ENCODE measurements around the gene AFDN.

The AFDN gene

DNA sequence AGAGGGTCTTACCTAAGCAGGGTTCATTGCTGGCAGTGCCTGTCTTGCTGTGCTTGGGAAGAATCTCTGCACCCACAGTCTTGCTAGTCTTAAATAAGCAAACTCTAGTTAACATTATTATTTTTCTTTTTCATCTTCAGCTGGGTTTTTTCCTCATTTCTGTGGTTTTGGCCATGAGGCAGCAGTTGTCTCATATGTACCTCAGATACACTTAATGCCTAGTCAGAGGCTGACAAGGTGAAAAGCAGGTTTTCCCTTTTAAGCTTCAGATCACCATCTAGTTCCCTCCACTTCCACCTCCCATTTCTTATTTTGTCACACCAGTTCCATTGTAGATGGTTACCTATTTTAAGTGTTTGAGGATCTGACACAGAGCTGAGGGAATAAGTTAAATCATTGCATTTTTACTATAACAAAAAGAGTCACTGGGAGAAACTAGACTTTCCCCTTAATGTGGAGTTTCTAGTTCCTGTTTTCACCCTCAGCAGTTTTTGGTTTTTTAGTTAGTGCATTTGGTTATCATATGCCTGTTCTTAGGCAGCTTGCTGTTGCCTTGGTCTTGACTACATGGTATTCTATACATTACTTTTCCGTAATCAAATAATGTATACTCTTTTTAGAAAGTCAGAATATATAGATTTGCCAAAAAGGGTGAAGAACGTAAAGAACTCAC lies 46.0 kb downstream of the AFDN start:
- Histone ChIP-seq H3K4me3 (ENCODE audit: severe bottlenecking) (no peak overlapping the region), H3K36me3 (ENCODE audit: low read depth) (peaks cover 63% of the 10 kb centered on the region), H3K4me1 (ENCODE audit: insufficient read depth, poor library complexity, severe bottlenecking) (no peaks in the 10 kb centered on the region), H3K9me3 (ENCODE audit: severe bottlenecking) (no peaks in the 10 kb centered on the region), H3K27me3 (ENCODE audit: insufficient read depth, poor library complexity, severe bottlenecking) (no peaks in the 10 kb centered on the region), H3K27ac (ENCODE audit: poor library complexity, severe bottlenecking) (no peak overlapping the region)
- TF ChIP-seq, protein P1, sequence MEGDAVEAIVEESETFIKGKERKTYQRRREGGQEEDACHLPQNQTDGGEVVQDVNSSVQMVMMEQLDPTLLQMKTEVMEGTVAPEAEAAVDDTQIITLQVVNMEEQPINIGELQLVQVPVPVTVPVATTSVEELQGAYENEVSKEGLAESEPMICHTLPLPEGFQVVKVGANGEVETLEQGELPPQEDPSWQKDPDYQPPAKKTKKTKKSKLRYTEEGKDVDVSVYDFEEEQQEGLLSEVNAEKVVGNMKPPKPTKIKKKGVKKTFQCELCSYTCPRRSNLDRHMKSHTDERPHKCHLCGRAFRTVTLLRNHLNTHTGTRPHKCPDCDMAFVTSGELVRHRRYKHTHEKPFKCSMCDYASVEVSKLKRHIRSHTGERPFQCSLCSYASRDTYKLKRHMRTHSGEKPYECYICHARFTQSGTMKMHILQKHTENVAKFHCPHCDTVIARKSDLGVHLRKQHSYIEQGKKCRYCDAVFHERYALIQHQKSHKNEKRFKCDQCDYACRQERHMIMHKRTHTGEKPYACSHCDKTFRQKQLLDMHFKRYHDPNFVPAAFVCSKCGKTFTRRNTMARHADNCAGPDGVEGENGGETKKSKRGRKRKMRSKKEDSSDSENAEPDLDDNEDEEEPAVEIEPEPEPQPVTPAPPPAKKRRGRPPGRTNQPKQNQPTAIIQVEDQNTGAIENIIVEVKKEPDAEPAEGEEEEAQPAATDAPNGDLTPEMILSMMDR (IDR thresholded peaks at IDR 0.05; ENCODE audit: poor library complexity, severe bottlenecking): no peak
- DNase-seq (ENCODE audit: low spot score) (no peak), ATAC-seq (ENCODE audit: low read depth) (no peak)

DNA sequence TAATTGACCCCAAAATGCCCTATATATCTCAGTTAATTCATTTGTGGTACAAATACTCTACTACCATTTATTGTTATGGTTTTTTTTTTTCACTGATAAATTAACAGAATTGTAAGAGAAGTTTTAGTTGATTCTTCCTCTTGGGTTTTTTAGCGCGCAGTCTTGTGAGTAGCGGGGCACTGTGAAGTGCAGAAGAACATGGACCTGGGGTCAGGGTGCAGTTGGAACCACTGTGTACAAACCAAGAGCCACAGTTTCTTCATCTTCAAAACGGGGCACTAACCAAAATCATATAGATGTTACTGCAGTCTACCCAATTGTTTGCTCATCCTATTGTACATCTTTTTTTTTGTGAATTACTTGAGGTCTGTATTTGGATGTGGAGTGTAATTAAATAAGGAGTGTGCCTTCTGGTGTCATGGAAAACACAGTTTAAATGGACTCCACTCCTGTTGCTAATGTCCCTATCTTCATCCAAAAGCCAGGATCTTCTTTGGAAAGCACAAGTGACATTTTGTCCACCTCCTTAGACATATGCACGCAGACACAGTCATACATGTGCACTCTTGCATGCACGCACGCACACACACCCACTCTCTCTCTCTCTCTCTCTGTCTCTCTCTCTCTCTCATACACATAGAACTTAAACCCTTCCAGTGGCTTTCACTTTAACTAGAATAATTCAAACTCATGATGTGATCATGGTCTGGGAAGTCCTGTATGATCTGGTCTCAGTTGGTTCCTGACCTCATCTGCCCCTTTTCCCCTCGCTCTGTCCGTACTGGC lies 51.5 kb downstream of the AFDN start:
- DNase-seq (ENCODE audit: low spot score) (no peak), ATAC-seq (ENCODE audit: low read depth) (no peak)
- Histone ChIP-seq H3K27ac (ENCODE audit: poor library complexity, severe bottlenecking) (no peak overlapping the region), H3K36me3 (ENCODE audit: low read depth) (peaks cover 55% of the 10 kb centered on the region), H3K4me3 (ENCODE audit: severe bottlenecking) (no peak overlapping the region), H3K4me1 (ENCODE audit: insufficient read depth, poor library complexity, severe bottlenecking) (no peaks in the 10 kb centered on the region), H3K9me3 (ENCODE audit: severe bottlenecking) (no peaks in the 10 kb centered on the region), H3K27me3 (ENCODE audit: insufficient read depth, poor library complexity, severe bottlenecking) (no peaks in the 10 kb centered on the region)
- TF ChIP-seq, protein P1 (IDR thresholded peaks at IDR 0.05; ENCODE audit: poor library complexity, severe bottlenecking): no peak

DNA sequence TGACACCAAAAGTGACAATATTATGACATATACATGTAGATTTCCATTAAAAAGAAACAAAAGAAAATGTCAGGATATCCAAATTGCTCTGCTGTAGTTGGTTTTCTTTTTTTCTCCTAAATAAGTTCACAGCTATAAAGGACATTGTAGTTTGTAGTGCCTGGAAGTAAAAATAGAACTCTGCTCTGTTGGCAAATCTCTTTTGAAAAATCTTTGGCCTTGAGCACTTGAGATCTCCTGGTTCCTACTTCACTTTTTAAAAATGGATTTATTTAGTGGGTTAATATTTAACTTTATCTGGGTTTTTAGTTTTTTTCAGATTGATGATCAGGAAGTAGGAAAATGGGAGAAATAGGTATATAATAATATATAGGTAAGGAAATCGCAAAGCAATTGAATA lies 52.9 kb downstream of the AFDN start:
- no peak for ATAC-seq (ENCODE audit: low read depth)

DNA sequence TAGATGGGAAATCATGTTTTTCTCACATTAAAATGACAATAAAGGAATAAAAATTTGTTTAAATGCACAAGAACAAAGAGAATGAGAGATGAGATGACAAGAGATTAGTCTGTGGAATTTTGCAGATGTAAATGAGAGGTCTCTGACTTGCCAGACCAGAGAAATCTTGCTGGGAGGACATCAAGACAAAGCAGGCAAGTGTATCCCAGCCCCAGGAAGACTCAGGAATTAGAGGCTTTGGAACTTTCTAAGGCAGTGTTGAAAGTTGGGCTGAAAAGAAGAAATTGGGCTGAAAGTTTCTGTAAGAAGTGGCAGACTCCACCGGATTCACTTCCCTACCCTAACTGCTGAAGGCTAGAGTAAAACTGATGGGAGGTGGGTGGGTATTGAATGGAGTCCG lies 54.6 kb downstream of the AFDN start:
- Histone ChIP-seq H3K4me3 (ENCODE audit: severe bottlenecking) (no peak overlapping the region), H3K27me3 (ENCODE audit: insufficient read depth, poor library complexity, severe bottlenecking) (no peaks in the 10 kb centered on the region), H3K4me1 (ENCODE audit: insufficient read depth, poor library complexity, severe bottlenecking) (no peaks in the 10 kb centered on the region), H3K36me3 (ENCODE audit: low read depth) (peaks cover 42% of the 10 kb centered on the region), H3K27ac (ENCODE audit: poor library complexity, severe bottlenecking) (no peak overlapping the region), H3K9me3 (ENCODE audit: severe bottlenecking) (no peaks in the 10 kb centered on the region)
- TF ChIP-seq, protein P1 (IDR thresholded peaks at IDR 0.05; ENCODE audit: poor library complexity, severe bottlenecking): no peak
- ATAC-seq (ENCODE audit: low read depth) (no peak), DNase-seq (ENCODE audit: low spot score) (no peak)

More for the DNA sequence above, 52.9 kb downstream of the AFDN start:
- Histone ChIP-seq H3K27ac (ENCODE audit: poor library complexity, severe bottlenecking) (no peak overlapping the region), H3K36me3 (ENCODE audit: low read depth) (peaks cover 49% of the 10 kb centered on the region), H3K9me3 (ENCODE audit: severe bottlenecking) (no peaks in the 10 kb centered on the region), H3K4me3 (ENCODE audit: severe bottlenecking) (no peak overlapping the region), H3K27me3 (ENCODE audit: insufficient read depth, poor library complexity, severe bottlenecking) (no peaks in the 10 kb centered on the region), H3K4me1 (ENCODE audit: insufficient read depth, poor library complexity, severe bottlenecking) (no peaks in the 10 kb centered on the region)
- TF ChIP-seq, protein P1 (IDR thresholded peaks at IDR 0.05; ENCODE audit: poor library complexity, severe bottlenecking): no peak
- no peak for DNase-seq (ENCODE audit: low spot score)

DNA sequence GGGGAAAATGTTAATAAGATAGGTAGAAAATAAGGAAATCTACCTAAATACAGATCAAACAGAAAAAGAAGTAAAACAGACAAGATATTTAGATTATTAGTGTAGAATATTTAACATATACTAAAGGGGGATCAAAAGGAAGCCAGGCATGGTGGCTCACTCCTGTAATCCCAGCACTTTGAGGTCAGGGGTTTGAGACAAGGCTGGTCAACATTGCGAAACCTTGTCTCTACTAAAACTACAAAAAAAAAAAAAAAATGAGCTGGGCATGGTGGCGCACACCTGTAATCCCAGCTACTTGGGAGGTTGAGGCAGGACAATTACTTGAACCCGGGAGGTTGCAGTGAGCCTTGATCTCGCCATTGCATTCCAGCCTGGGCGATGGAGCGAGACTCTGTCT lies 55.5 kb downstream of the AFDN start:
- H3K4me1 ChIP-seq (ENCODE audit: insufficient read depth, poor library complexity, severe bottlenecking): no peaks in the 10 kb centered on the region
- H3K27ac ChIP-seq (ENCODE audit: poor library complexity, severe bottlenecking): no peak overlapping the region
- no peaks in the 10 kb centered on the region for H3K27me3 ChIP-seq (ENCODE audit: insufficient read depth, poor library complexity, severe bottlenecking)
- H3K4me3 ChIP-seq (ENCODE audit: severe bottlenecking): no peak overlapping the region
- ATAC-seq (ENCODE audit: low read depth): no peak
- no peak for DNase-seq (ENCODE audit: low spot score)
- TF ChIP-seq, protein P1 (IDR thresholded peaks at IDR 0.05; ENCODE audit: poor library complexity, severe bottlenecking): no peak
- H3K9me3 ChIP-seq (ENCODE audit: severe bottlenecking): no peaks in the 10 kb centered on the region
- H3K36me3 ChIP-seq (ENCODE audit: low read depth): peaks cover 40% of the 10 kb centered on the region
